Forelimb muscle (tissue), 1 donor: ENCODE results near the gene TAAR6. TPM values are rescaled to one million over a fixed set of nuclear protein-coding genes. Genes with fewer than 3 reads are reported as not detected.
"Not testable (repeated sequence)": the region's sequence is repeated elsewhere in the genome, so short reads cannot be mapped to it uniquely, and the experiment has no call there.

Source experiments
- DNase-seq: peaks from one replicate; pipeline ENCODE4 v3.0.0-alpha.2; 2013; ENCODE audit warnings: low read depth
- polyA plus RNA-seq: library from polyadenylated mRNA; unstranded; fragments of 120-200 nt; gene quantifications from one replicate; pipeline ENCODE4 v1.2.1, GENCODE V29; 2013; ENCODE audit not compliant: insufficient read length

Gene TAAR6
- polyA plus RNA-seq, result not detected

GRCh38 chr6:132570221-132570777, at the start of gene TAAR6:
Gene TAAR6 (plus strand): TSS chr6:132570322. CDS start chr6:132570322, 0 bp downstream.
- no peak for DNase-seq

- DNase-seq, result no peak
Measured at GRCh38 chr6:132520953-132521352, 49.2 kb upstream of the TAAR6 start.

GRCh38 chr6:132524646-132525045, 45.5 kb upstream of the TAAR6 start:
- no peak for DNase-seq

GRCh38 chr6:132525866-132526265, 44.3 kb upstream of the TAAR6 start:
- DNase-seq, result no peak

- no peak for DNase-seq
Measured at GRCh38 chr6:132526461-132526860, 43.7 kb upstream of the TAAR6 start.

- no peak for DNase-seq
Measured at GRCh38 chr6:132527791-132528190, 42.3 kb upstream of the TAAR6 start.

- no peak for DNase-seq
Measured at GRCh38 chr6:132530293-132530974, 39.7 kb upstream of the TAAR6 start.

- DNase-seq, result not testable (repeated sequence)
Measured at GRCh38 chr6:132534546-132534945, 35.6 kb upstream of the TAAR6 start.

- DNase-seq, result no peak
Measured at GRCh38 chr6:132537145-132537544, 33.0 kb upstream of the TAAR6 start.

GRCh38 chr6:132537977-132538376, 32.1 kb upstream of the TAAR6 start, which contains the start of gene TAAR9:
Gene TAAR9 (plus strand): TSS chr6:132538277. CDS start chr6:132538290, 13 bp downstream.
- DNase-seq, result no peak

- DNase-seq, result no peak
Measured at GRCh38 chr6:132544826-132545225, 25.3 kb upstream of the TAAR6 start.

- no peak for DNase-seq
Measured at GRCh38 chr6:132548746-132549463, 21.2 kb upstream of the TAAR6 start.

GRCh38 chr6:132551214-132551613, 18.9 kb upstream of the TAAR6 start:
- DNase-seq, result no peak

- DNase-seq, result no peak
Measured at GRCh38 chr6:132552372-132552771, 17.8 kb upstream of the TAAR6 start, which contains the start of gene TAAR8. Gene TAAR8 (plus strand): TSS chr6:132552672. CDS start chr6:132552693, 21 bp downstream.

- not testable (repeated sequence) for DNase-seq
Measured at GRCh38 chr6:132560087-132560486, 10.0 kb upstream of the TAAR6 start.

- DNase-seq, result no peak
Measured at GRCh38 chr6:132566404-132566803, 3.7 kb upstream of the TAAR6 start.

GRCh38 chr6:132567566-132567965, 2.6 kb upstream of the TAAR6 start:
- no peak for DNase-seq

- no peak for DNase-seq
Measured at GRCh38 chr6:132568611-132569010, 1.5 kb upstream of the TAAR6 start.

- DNase-seq, result no peak
Measured at GRCh38 chr6:132569170-132569569, 952 bp upstream of the TAAR6 start.

- DNase-seq, result no peak
Measured at GRCh38 chr6:132571774-132572173, 1.7 kb downstream of the TAAR6 start.

GRCh38 chr6:132584698-132585097, 14.6 kb downstream of the TAAR6 start:
- no peak for DNase-seq

GRCh38 chr6:132587424-132587823, 17.3 kb downstream of the TAAR6 start:
- no peak for DNase-seq

- no peak for DNase-seq
Measured at GRCh38 chr6:132589454-132589853, 19.3 kb downstream of the TAAR6 start, which contains the start of gene TAAR5. Gene TAAR5 (minus strand): TSS chr6:132589741. CDS start chr6:132589686, 55 bp downstream.
